ENCODE results near the gene CNTF. TPM values are rescaled to one million over a fixed set of nuclear protein-coding genes. Genes with fewer than 3 reads are reported as not detected.

CNTF gene
- total RNA-seq, 1 donor from 2014 or later: 1.6 TPM

GRCh38 chr11:58626934-58627483 is 4.5 kb downstream of the CNTF start:
- Mint-ChIP-seq H3K4me3 (ENCODE audit: unreplicated experiment) (no peak overlapping the region), H3K36me3 (ENCODE audit: low read depth, unreplicated experiment) (peaks cover 27% of the 10 kb centered on the region), H3K4me1 (ENCODE audit: unreplicated experiment) (no peaks in the 10 kb centered on the region), H3K9me3 (ENCODE audit: unreplicated experiment) (no peaks in the 10 kb centered on the region), H3K27me3 (ENCODE audit: unreplicated experiment) (no peaks in the 10 kb centered on the region), H3K27ac (ENCODE audit: unreplicated experiment) (no peak overlapping the region)
- TF ChIP-seq CTCF (IDR thresholded peaks at IDR 0.05; ENCODE audit: unreplicated experiment): no peak
- DNase-seq (ENCODE audit: low spot score): no peak

- DNase-seq (ENCODE audit: low spot score): no peak
- H3K4me1 Mint-ChIP-seq (ENCODE audit: unreplicated experiment): no peaks in the 10 kb centered on the region
- H3K27me3 Mint-ChIP-seq (ENCODE audit: unreplicated experiment): no peaks in the 10 kb centered on the region
- H3K4me3 Mint-ChIP-seq (ENCODE audit: unreplicated experiment): no peak overlapping the region
- no peak overlapping the region for H3K27ac Mint-ChIP-seq (ENCODE audit: unreplicated experiment)
- TF ChIP-seq CTCF (IDR thresholded peaks at IDR 0.05; ENCODE audit: unreplicated experiment): no peak
- H3K9me3 Mint-ChIP-seq (ENCODE audit: unreplicated experiment): no peaks in the 10 kb centered on the region
- peaks cover 17% of the 10 kb centered on the region for H3K36me3 Mint-ChIP-seq (ENCODE audit: low read depth, unreplicated experiment)
Observed at GRCh38 chr11:58628446-58628845, 6.0 kb downstream of the CNTF start.

DNA sequence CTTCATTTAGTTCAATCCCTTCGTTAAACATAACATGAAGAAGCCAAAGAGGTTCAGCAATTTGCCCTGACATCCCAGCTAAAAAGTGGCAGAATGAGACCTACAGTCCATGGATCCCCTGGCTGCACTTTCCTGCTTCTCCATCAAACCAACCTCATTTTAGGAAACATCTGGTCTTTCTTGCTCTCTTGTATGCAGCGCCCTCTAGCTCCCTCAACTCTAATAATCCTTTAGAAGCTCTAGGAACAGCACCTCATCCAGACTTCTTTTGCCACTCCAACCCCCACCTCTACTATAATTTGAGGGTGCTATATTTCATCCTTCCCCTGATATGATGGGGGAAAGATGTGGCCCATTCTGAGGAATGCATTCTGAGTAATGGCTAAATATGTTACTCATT is 7.4 kb downstream of the CNTF start:
- Mint-ChIP-seq H3K27me3 (ENCODE audit: unreplicated experiment) (no peaks in the 10 kb centered on the region), H3K27ac (ENCODE audit: unreplicated experiment) (no peak overlapping the region), H3K4me3 (ENCODE audit: unreplicated experiment) (no peak overlapping the region), H3K9me3 (ENCODE audit: unreplicated experiment) (no peaks in the 10 kb centered on the region), H3K4me1 (ENCODE audit: unreplicated experiment) (no peaks in the 10 kb centered on the region), H3K36me3 (ENCODE audit: low read depth, unreplicated experiment) (peaks cover 7% of the 10 kb centered on the region)
- peak; percentile 13 for TF ChIP-seq CTCF (IDR thresholded peaks at IDR 0.05; ENCODE audit: unreplicated experiment)
- DNase-seq (ENCODE audit: low spot score): peak; percentile 18

DNA sequence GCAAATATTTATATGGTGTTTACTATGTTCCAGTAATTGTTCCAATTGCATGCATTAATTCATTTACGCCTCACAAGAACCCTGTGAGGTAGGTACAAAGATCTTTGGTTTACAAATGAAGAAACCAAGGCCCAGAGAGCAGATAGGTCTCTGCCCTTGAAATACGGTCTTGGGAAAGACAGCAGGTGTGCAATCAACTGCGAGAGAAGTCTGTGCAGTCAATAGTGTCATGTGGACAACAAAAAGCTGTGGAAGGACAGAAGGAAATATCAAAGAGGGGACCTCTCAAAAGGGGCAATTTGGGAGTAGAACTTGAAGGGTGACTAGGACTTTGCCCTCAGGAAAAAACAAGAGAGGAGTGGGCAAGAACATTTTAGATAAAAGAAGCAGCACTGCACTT is 8.9 kb downstream of the CNTF start:
- TF ChIP-seq CTCF (IDR thresholded peaks at IDR 0.05; ENCODE audit: unreplicated experiment): no peak
- no peak for DNase-seq (ENCODE audit: low spot score)
- H3K4me3 Mint-ChIP-seq (ENCODE audit: unreplicated experiment): no peak overlapping the region
- H3K27ac Mint-ChIP-seq (ENCODE audit: unreplicated experiment): no peak overlapping the region
- peaks cover 3% of the 10 kb centered on the region for H3K36me3 Mint-ChIP-seq (ENCODE audit: low read depth, unreplicated experiment)
- no peaks in the 10 kb centered on the region for H3K4me1 Mint-ChIP-seq (ENCODE audit: unreplicated experiment)
- H3K9me3 Mint-ChIP-seq (ENCODE audit: unreplicated experiment): no peaks in the 10 kb centered on the region
- H3K27me3 Mint-ChIP-seq (ENCODE audit: unreplicated experiment): no peaks in the 10 kb centered on the region

GRCh38 chr11:58632510-58632909 is 10.0 kb downstream of the CNTF start:
- Mint-ChIP-seq H3K27me3 (ENCODE audit: unreplicated experiment) (no peaks in the 10 kb centered on the region), H3K4me3 (ENCODE audit: unreplicated experiment) (no peak overlapping the region), H3K4me1 (ENCODE audit: unreplicated experiment) (no peaks in the 10 kb centered on the region), H3K27ac (ENCODE audit: unreplicated experiment) (no peak overlapping the region), H3K9me3 (ENCODE audit: unreplicated experiment) (no peaks in the 10 kb centered on the region), H3K36me3 (ENCODE audit: low read depth, unreplicated experiment) (peaks cover 2% of the 10 kb centered on the region)
- no peak for TF ChIP-seq CTCF (IDR thresholded peaks at IDR 0.05; ENCODE audit: unreplicated experiment)
- no peak for DNase-seq (ENCODE audit: low spot score)
